Activated CD4-positive, alpha-beta T cell treated with anti-CD3 and anti-CD28 coated beads for 36 hours (primary cell): ENCODE results near the gene KPNB1. TPM values are rescaled to one million over a fixed set of nuclear protein-coding genes. Genes with fewer than 3 reads are reported as not detected.

Experiments
- ATAC-seq: fragments of 200-7000 bp; cut with Tn5 transposase; one replicate; pipeline ENCODE4 v1.10.0; 2021; ENCODE audit warnings: mild to moderate bottlenecking, moderate library complexity
- CTCF ChIA-PET: fragments of 350-600 bp; sonication (Branson Sonifier 250); formaldehyde crosslinking; loops from one replicate; lab custom pipeline; 2021; ENCODE audit warnings: antibody characterized with exemption; lab: Charles Lee
- POLR2A ChIA-PET: fragments of 350-600 bp; sonication (Branson Sonifier 250); formaldehyde crosslinking; loops from one replicate; lab custom pipeline; 2021; ENCODE audit warnings: antibody characterized with exemption, inconsistent platforms; lab: Charles Lee
- DNase-seq: peaks from one replicate; pipeline ENCODE4 v3.0.0-alpha.2; 2020
- H3K27ac Mint-ChIP-seq: one replicate; pipeline ENCODE4 v1.8.0; 2021; ENCODE audit warnings: mixed read lengths
- H3K27me3 Mint-ChIP-seq: one replicate; pipeline ENCODE4 v1.8.0; 2021; ENCODE audit warnings: mixed read lengths
- H3K36me3 Mint-ChIP-seq: one replicate; pipeline ENCODE4 v1.8.0; 2021; ENCODE audit warnings: low read depth, mixed read lengths
- H3K4me1 Mint-ChIP-seq: one replicate; pipeline ENCODE4 v1.8.0; 2021; ENCODE audit warnings: mixed read lengths
- H3K4me3 Mint-ChIP-seq: one replicate; pipeline ENCODE4 v1.8.0; 2021; ENCODE audit warnings: mild to moderate bottlenecking, moderate library complexity, mixed read lengths
- H3K9me3 Mint-ChIP-seq: one replicate; pipeline ENCODE4 v1.8.0; 2021; ENCODE audit warnings: low read depth, mixed read lengths
- intact Hi-C, 2 experiments: fragments of 100-400 bp; cut with DNase I in 1 of 2; cut with micrococcal nuclease in 1 of 2; formaldehyde crosslinking; loops; one replicate each; pipeline versions ENCODE4 v1.14.2 to v1.15.1; 2022 to 2024; cut with DNase I, micrococcal nuclease
- total RNA-seq, 2 experiments: library from RNA; stranded (reverse); gene quantifications; one replicate each; pipeline ENCODE4 v1.2.3, GENCODE V29; 2021

The KPNB1 gene
- total RNA-seq, 2 experiments from 2014 or later, result 640 to 656 TPM

DNA sequence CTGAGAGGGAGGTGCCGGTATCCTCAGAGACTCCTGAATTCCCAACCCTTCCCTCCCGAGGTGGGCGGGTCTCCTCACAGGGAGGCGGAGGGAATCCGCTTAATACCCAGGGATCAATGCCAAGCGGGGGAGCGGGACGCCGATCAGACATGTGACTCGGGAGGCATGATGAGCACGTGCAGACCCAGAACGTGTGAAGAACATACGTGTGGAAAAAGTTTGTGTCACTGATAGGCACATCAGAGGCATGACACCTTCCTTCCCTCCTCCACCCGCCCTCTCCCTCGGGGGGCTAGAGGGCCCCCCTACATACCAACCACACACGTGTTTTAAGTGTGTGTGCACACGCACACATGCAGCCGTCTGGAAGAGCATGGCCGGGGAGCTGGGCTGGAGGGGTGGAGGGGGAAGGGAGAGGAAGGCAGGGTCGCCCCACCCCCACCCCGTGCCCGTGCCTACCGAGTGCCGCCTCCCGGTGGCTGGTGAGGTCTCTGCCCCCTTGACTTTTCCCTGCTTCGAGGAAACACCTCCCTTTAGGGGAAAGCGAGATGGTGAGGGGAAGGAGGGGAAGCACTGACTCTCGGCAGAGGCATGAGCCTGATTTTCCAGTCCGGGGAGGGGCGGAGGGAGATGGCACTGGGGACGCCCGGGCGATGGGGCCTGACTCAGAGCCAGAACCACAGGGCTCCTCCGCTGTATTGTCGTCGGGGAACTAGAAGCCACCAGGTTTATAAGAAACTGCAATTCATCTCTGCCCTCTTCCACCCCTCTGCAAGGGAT, 71.2 kb downstream of the KPNB1 start:
- DNase-seq (peak; percentile 99), ATAC-seq (peak; percentile 71)
- Mint-ChIP-seq H3K27ac (peak overlapping the region; percentile 98), H3K36me3 (no peaks in the 10 kb centered on the region), H3K4me1 (peaks cover 97% of the 10 kb centered on the region), H3K4me3 (peak overlapping the region; percentile 69), H3K9me3 (no peaks in the 10 kb centered on the region), H3K27me3 (no peaks in the 10 kb centered on the region)
- intact Hi-C loops, result loop anchor here (1.0 to 10.0 kb wide), 9 partner anchors 12 to 534 kb away; partner anchors contain the start of genes TBX21 (in 2 of the 2), CBX1 (in 1 of the 2), CDC27 (in 1 of the 2) and KPNB1 (in 1 of the 2)
- ChIA-PET POLR2A (interaction anchor here (1.1 to 1.4 kb wide), 2 partner anchors 16 to 20 kb away, joined by 3 to 4 read pairs; no protein-coding TSS in a partner anchor), CTCF (interaction anchor here (0.5 to 4.6 kb wide), 5 partner anchors 11 to 1195 kb away, joined by 3 to 28 read pairs (median 5); partner anchors contain the start of gene TBX21)

DNA sequence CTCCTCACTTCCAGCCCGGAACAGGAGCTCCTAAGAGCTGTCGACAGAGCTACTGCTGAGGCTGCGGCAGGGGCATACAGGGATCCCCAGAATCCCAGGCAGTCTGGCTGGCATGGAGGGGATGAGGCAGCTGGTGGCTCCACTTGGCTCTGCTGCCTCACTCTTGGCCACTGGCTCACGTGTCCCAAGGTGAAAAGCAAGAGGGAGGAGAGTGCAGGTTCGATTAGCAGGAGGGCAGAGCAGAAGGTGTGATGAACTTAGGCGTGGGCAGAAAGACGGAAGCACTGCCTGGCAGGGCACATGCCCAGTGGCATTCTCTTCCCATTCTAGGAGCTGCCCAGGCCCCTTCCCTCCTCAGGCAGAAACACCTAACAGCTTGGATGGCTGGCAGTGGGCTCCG, 72.0 kb downstream of the KPNB1 start:
- Mint-ChIP-seq H3K27ac (peak overlapping the region; percentile 98), H3K36me3 (no peaks in the 10 kb centered on the region), H3K9me3 (no peaks in the 10 kb centered on the region), H3K4me1 (peaks cover 97% of the 10 kb centered on the region), H3K27me3 (no peaks in the 10 kb centered on the region), H3K4me3 (peak overlapping the region; percentile 69)
- intact Hi-C loops, result loop anchor here (1.0 to 10.0 kb wide), 9 partner anchors 12 to 534 kb away; partner anchors contain the start of genes TBX21 (in 2 of the 2), CBX1 (in 1 of the 2), CDC27 (in 1 of the 2) and KPNB1 (in 1 of the 2)
- ATAC-seq, result no peak
- CTCF ChIA-PET, result interaction anchor here (0.6 to 4.6 kb wide), 8 partner anchors 10 to 226 kb away, joined by 3 to 28 read pairs (median 3); partner anchors contain the start of gene TBX21
- POLR2A ChIA-PET, result interaction anchor here (0.6 to 1.4 kb wide), 5 partner anchors 13 to 95 kb away, joined by 3 to 7 read pairs (median 4); no protein-coding TSS in a partner anchor
- peak; percentile 48 for DNase-seq

DNA sequence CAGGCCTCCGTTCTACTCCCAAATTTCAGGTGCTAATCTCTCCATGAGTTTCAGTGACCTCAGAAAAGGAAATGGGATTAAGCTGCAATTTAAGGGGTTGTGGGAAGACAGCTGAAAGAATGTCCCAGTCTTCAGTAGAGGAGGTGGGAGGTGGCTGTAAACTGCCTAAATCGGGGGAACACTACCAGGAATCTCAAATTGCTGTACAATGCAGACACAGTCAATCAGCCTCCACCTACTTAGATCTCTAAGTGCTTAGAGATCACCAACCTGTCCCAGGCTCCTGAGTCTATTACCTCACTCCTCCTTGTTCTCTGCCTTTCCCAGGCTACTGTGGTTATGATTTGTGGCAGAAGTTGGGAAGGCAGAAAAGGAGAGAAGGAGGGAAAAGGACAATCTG, 75.0 kb downstream of the KPNB1 start:
- Mint-ChIP-seq H3K4me1 (peaks cover 96% of the 10 kb centered on the region), H3K27me3 (no peaks in the 10 kb centered on the region), H3K4me3 (no peak overlapping the region), H3K9me3 (no peaks in the 10 kb centered on the region), H3K27ac (peak overlapping the region; percentile 0), H3K36me3 (no peaks in the 10 kb centered on the region)
- intact Hi-C loops, result loop anchor here in 1 of 2 experiments (5.0 to 10.0 kb wide), 2 partner anchors 380 to 537 kb away; partner anchors contain the start of genes CBX1, CDC27 and SNX11
- DNase-seq (no peak), ATAC-seq (no peak)
- CTCF ChIA-PET, result interaction anchor here (0.6 to 4.6 kb wide), 10 partner anchors 7 to 101 kb away, joined by 3 to 28 read pairs (median 4); partner anchors contain the start of gene TBX21
- POLR2A ChIA-PET, result interaction anchor here (0.6 kb wide), 1 partner anchor 1818 kb away, joined by 4 read pairs; no protein-coding TSS in a partner anchor

DNA sequence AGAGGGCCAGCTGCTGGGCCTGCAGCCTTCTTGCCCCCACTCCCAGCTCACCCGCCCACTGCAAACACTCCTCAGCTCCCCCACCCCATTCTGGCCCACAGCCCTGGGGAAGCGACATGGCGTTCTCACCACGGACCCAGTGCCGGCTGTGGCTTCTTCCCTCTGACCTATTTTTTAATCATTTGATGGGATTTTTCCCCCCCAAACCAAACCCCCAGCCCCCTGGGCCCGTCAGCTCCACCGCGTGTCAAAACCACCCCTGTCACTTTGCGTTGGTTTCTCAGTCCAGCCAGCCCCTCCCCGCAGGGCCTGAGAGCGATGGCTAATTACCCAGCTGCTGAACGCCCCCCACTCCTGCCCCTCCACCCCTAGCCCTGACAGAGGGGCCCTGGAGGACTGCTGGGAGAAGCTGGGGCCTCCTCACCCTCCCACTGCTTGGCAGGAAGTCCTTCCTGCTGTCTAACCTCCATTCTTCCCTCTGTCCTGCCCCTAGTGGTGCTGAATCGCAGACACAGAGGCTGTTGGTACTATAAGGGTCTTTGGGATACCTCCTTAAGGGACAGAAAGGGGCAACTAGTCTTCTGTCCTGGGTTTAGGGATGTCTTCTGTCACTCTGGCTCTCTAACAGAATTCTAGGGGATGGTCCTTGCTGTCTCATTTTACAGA, 75.9 kb downstream of the KPNB1 start:
- Mint-ChIP-seq H3K27ac (peak overlapping the region; percentile 52), H3K9me3 (no peaks in the 10 kb centered on the region), H3K4me1 (peaks cover 96% of the 10 kb centered on the region), H3K4me3 (no peak overlapping the region), H3K27me3 (no peaks in the 10 kb centered on the region), H3K36me3 (no peaks in the 10 kb centered on the region)
- DNase-seq (peak; percentile 45), ATAC-seq (no peak)
- ChIA-PET CTCF (interaction anchor here (0.6 to 2.0 kb wide), 6 partner anchors 18 to 100 kb away, joined by 3 to 7 read pairs (median 5); no protein-coding TSS in a partner anchor), POLR2A (interaction anchor here (0.7 kb wide), 1 partner anchor 1689 kb away, joined by 3 read pairs; the partner anchor contains the start of gene PHB1)
- intact Hi-C loops, result loop anchor here in 1 of 2 experiments (10.0 kb wide), 1 partner anchor 379 kb away; the partner anchor contains the start of genes CBX1 and SNX11

DNA sequence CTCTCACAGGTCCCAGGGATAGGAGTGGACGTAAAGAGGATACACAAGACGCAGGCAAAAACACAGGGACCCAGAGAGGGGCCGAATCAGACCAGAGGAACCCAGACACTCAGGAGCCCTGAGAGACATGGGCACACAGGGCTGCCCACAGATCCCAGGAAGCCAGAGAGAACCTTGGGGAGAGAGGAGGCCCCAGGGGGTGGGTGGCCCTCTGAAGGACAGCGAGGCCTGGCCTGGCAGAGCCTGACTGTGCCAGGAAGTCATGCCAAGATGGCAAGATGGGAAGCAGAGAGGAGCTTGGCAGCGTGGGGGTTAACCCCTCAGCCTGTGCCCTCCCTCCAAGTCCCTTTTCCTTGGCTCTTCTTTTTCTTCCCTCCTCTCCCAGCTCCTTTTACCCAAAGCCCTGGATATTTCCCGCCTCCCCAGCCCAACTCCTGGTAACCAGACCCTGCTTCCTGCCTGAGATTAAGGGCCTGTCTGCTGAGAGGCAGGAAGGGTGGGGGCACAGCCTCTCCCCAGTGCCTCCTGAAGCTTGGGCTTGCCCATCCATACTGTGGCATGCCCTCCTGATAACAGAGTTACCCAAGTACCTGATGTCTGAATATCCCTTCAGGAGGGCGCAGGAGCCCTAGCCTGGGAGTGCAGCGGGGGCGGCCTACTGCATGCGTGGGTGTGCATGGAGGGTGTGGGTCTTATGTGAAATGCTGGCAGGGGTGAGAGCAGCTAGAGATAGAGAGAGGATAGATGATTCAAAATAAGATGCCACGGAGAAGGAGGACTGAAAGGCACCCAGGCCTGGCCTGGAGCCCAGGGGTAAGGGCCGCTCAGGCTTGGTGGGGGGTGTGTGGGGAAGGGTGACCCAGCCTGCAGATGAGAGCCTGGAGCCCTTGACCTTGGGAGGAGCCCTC, 77.3 kb downstream of the KPNB1 start:
- ChIA-PET POLR2A (interaction anchor here (1.1 kb wide), 1 partner anchor 9 kb away, joined by 3 read pairs; no protein-coding TSS in a partner anchor), CTCF (interaction anchor here (0.5 to 1.2 kb wide), 3 partner anchors 23 to 162 kb away, joined by 3 to 5 read pairs (median 3); no protein-coding TSS in a partner anchor)
- Mint-ChIP-seq H3K4me3 (no peak overlapping the region), H3K4me1 (peaks cover 98% of the 10 kb centered on the region), H3K36me3 (no peaks in the 10 kb centered on the region), H3K9me3 (no peaks in the 10 kb centered on the region), H3K27me3 (no peaks in the 10 kb centered on the region), H3K27ac (peak overlapping the region; percentile 52)
- DNase-seq (peak; percentile 6), ATAC-seq (no peak)
- intact Hi-C loops, result loop anchor here in 1 of 2 experiments (10.0 kb wide), 1 partner anchor 378 kb away; the partner anchor contains the start of genes CBX1 and SNX11

DNA sequence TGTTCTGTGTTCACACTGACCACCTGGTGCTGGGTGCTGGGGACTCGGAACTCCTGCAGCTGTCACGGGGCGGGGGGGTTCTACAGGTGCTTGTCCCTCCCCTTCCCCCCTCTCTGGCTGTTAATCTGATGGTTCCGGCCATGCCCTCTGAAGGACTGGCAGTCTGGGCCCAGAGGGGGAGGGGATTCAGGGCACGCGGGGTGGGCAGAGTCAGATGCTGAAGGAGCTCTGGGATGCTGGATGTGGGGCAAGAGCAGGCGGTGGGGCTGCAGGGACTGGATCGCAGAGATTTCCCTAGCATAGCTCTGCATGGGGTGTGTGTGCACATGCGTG, 78.0 kb downstream of the KPNB1 start:
- Mint-ChIP-seq H3K36me3 (no peaks in the 10 kb centered on the region), H3K4me3 (no peak overlapping the region), H3K27me3 (no peaks in the 10 kb centered on the region), H3K9me3 (no peaks in the 10 kb centered on the region), H3K4me1 (peaks cover 98% of the 10 kb centered on the region), H3K27ac (no peak overlapping the region)
- DNase-seq (peak; percentile 5), ATAC-seq (no peak)
- ChIA-PET CTCF (interaction anchor here (0.8 to 1.2 kb wide), 3 partner anchors 23 to 64 kb away, joined by 3 to 5 read pairs (median 3); no protein-coding TSS in a partner anchor), POLR2A (interaction anchor here (0.6 kb wide), 1 partner anchor 11 kb away, joined by 3 read pairs; no protein-coding TSS in a partner anchor)
- intact Hi-C loops, result loop anchor here in 1 of 2 experiments (10.0 kb wide), 1 partner anchor 377 kb away; the partner anchor contains the start of genes CBX1 and SNX11

DNA sequence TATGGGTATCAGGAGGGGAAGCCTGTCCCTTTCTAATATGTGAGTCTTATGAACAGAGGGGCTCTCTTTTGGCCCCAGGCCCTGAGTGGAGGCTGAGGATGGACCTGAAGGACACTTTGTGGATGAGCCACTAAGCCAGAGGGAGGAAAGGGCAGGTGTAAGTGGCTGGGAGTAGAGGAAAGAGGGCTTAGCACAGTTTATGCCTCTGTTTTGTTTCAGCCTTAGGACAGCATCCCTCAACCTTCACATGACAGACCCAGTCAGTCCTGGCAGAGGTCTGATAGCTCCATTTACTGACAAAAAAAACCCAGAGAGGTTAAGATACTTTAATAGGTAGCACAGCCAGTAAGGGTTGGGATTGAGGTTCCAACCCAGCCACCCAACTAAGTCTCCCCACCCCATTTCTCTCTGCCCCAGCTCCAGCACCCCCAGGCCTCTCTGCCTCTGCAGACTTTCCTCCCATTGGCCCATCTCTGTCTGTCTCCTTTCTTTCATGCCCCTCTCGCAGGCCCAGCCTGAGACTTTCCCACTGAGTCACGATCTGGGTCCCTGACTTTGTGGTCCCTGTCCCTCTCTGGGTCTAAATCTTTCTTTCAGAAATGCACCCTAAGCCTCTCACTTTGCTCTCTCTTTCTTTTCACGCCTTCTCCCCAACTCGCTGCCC, 78.6 kb downstream of the KPNB1 start:
- H3K9me3 Mint-ChIP-seq, result no peaks in the 10 kb centered on the region
- no peaks in the 10 kb centered on the region for H3K36me3 Mint-ChIP-seq
- no peaks in the 10 kb centered on the region for H3K27me3 Mint-ChIP-seq
- DNase-seq (peak; percentile 32), ATAC-seq (no peak)
- H3K27ac Mint-ChIP-seq, result peak overlapping the region; percentile 56
- H3K4me3 Mint-ChIP-seq, result no peak overlapping the region
- peaks cover 94% of the 10 kb centered on the region for H3K4me1 Mint-ChIP-seq
- ChIA-PET POLR2A (interaction anchor here (0.5 to 0.6 kb wide), 2 partner anchors 12 to 289 kb away, joined by 3 to 5 read pairs; no protein-coding TSS in a partner anchor), CTCF (interaction anchor here (0.8 to 4.9 kb wide), 4 partner anchors 10 to 65 kb away, joined by 3 to 36 read pairs (median 9); no protein-coding TSS in a partner anchor)
- intact Hi-C loops, result loop anchor here in 1 of 2 experiments (10.0 kb wide), 1 partner anchor 376 kb away; the partner anchor contains the start of genes CBX1 and SNX11

DNA sequence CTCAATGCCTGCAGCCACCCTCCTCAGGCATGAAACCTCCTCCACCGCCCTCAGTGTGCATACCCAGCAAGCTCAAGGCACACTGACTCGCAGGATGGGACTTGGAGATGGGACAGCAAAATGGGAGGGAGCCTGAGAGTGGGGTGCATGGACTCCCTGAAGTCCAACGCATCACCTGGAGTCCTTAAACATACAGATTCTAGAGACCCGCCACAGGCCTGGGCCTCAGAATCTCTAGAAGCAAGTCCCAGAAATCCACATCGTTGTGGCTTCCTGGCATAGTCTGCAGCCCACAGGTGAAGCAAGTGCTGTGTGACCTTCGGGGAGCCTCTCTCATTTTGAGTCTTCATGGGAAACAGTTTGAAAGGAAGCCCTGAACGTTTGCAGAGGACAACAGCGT, 79.8 kb downstream of the KPNB1 start:
- CTCF ChIA-PET, result interaction anchor here (0.8 to 9.4 kb wide), 6 partner anchors 11 to 66 kb away, joined by 4 to 112 read pairs (median 10); no protein-coding TSS in a partner anchor
- DNase-seq (peak; percentile 57), ATAC-seq (peak; percentile 13)
- Mint-ChIP-seq H3K4me1 (peaks cover 83% of the 10 kb centered on the region), H3K9me3 (no peaks in the 10 kb centered on the region), H3K4me3 (no peak overlapping the region), H3K36me3 (peaks cover 9% of the 10 kb centered on the region), H3K27me3 (no peaks in the 10 kb centered on the region), H3K27ac (peak overlapping the region; percentile 56)
- intact Hi-C loops, result loop anchor here in 1 of 2 experiments (10.0 kb wide), 1 partner anchor 375 kb away; the partner anchor contains the start of genes CBX1 and SNX11
- POLR2A ChIA-PET, result no interaction called here

DNA sequence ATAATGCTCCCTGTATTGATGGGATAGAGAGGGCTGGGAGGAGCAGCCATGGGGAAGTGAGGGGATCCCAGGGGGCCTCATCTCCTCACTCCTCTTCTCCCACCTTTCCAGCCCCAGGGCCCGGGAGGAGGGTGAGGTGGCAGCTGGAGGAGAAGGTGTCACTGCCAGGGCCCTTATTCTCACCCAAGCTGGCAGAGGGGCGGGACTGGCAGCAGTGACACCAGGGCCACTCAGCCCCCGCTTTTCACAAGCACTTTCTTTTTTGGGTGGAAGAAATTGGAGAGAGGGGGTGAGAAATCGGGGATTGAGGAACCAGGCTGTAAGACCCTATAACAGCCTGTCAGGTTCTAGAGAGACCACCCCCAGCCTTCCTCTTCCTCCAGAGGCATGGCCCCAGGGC, 81.0 kb downstream of the KPNB1 start:
- Mint-ChIP-seq H3K36me3 (peaks cover 21% of the 10 kb centered on the region), H3K4me3 (no peak overlapping the region), H3K4me1 (peaks cover 71% of the 10 kb centered on the region), H3K9me3 (no peaks in the 10 kb centered on the region), H3K27ac (peak overlapping the region; percentile 68), H3K27me3 (no peaks in the 10 kb centered on the region)
- DNase-seq, result peak; percentile 25
- intact Hi-C loops, result loop anchor here in 1 of 2 experiments (5.0 kb wide), 1 partner anchor 68 kb away; no protein-coding TSS in a partner anchor
- CTCF ChIA-PET, result interaction anchor here (0.7 to 9.4 kb wide), 7 partner anchors 8 to 787 kb away, joined by 3 to 112 read pairs (median 17); no protein-coding TSS in a partner anchor
- POLR2A ChIA-PET, result interaction anchor here (0.6 to 1.0 kb wide), 2 partner anchors 12 to 68 kb away, joined by 3 to 6 read pairs; no protein-coding TSS in a partner anchor
- no peak for ATAC-seq
